HG03280 (cell line): ENCODE results near the gene SEMA5B.

Experiments
- ATAC-seq: cut with Tn5 transposase; IDR thresholded peaks from one replicate; pipeline ENCODE4 v1.9.1; 2021; ENCODE audit warnings: mild to moderate bottlenecking, moderate library complexity; ENCODE audit not compliant: unreplicated experiment

Gene SEMA5B

DNA sequence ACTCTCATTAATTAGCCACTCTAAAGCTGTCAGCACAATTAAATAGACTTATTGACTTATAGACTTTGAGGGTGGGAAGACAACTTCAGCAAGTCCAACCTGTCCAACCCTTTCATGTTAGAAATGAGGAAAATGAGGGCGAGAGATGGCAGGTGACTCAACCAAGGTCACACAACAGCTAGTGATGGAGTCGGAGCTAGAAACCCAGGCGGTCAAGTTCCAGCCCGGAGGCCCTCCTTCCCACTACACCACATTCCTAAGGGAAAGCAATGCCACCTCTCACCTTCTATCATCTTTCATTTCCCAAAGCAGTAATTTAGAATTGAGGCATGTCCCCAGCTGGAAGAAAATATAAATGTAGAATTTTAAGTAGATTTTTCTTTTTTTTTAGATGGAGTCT is 28.7 kb downstream of the SEMA5B start:
- no peak for ATAC-seq

DNA sequence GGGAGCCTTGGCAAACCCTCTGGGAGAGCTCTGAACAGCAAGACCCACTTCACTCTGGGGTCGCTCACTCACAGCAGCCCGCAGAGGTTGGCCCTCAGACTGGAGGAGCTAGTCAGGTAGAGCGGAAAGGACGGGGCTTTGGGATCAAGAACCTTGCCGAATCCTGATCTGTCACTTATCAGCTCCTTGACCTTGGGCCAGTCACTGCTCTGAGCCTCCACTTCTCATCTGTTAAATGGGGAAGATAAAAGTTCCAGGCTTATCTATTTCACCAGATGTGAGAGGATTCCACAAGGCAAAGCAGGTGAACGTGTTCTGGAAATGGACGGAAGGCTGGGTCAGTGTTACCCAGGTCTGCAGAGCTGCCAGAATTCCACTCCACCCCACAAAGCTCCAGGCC is 29.4 kb downstream of the SEMA5B start:
- ATAC-seq = no peak

DNA sequence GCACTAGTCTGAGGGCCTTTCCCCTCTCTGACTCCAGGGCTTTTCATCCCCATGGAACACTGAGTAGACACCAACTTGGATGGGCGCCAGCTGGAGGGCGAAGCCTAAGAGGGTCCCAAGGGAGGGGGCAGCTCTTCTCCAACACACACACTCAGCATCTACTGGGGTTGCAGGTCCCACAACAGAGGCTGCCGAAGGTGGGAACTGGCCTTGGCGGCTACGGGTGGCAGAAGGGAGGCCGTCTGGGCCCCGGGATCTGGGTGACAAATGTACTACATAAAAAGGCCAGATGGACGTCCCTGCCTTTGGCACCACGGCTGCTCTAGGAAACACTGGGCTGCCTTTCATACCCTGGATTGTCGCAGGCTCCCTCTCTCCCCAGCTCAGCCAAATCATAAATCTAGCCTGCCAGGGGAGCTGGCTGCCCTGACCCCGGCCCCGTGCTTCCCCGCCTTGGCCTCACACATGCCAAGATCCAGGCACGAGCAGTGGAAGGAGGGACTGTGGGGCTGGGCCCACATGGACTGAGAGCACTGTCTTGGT is 31.5 kb downstream of the SEMA5B start:
- no peak for ATAC-seq

DNA sequence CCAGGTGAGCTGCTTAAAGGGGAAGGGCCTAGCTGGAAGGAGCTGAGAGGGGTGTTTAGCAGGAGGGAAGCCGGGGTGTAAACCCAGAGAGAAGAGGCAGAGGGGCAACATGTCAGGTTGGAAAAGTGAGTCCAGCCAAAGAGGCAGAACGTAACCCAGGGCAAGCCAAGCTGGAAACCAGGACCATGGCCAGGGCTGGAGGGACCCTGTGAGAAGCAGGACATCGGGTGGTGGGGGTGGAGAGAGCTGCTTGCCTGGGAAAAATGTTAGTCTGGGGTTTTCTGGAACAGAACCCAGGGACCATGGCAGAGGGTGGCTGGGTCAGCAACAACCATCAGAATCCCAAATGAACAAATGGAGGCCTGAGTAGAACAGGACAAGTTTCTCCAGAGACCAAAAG is 32.6 kb downstream of the SEMA5B start:
- ATAC-seq = no peak

DNA sequence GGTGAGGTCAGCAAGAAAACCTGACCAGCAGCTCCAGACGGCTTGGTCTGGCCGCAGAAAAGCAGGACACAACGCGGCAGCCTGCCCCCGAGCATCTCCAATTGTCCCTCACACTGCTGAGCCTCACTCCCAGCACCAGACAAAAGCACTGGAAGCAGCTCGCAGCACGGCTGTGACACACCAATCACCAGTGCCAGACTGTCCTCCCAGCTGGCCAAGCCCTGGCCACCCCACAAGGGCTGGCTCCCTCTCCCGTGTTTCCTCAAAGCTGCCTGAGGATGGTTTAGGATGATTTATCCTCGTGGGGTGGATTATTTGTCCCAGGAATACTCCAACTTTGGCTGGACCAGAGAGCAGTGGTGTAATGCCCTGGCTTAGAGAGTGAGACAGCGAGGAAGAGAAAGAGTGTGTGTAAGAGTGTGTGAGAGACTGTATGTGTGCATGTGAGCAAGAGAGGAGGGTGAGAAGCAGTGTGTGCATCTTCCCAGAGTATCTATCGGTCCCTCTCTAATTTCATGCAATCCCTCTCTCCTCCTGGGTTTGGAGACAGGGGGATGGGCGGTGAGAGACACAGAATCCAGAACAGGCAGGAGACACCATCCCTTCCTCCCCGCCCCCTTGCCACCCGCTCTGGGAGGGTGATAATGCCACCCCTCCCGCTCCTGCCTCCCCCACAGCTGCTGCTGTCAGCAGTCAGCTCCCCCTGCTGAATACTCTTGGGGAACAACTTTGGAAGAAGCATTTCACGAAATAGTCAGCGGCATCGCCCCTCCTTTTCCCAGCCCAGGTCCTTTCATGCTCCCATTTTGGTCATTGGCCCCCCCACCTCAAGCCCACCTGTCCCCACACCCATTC is 34.2 kb downstream of the SEMA5B start:
- no peak for ATAC-seq

DNA sequence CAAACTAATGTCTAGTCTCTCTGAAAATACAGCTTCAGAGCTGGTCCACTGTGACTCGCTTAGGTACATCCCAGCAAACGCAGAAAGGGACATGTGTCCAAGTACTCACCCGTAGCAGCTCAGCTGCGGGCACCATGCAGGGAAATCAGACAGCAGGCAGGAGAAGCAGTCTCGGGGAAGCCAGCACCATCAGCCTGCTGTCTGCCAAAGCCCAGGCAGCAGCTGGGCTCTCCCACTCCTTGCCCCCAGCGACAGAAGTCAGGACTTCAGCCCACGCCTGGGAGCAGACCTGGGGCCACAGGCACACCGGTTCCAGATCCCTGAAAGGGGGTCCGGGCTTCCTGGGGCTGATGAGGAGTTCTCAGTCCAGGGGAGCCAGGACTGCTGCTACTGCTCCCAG is 34.9 kb downstream of the SEMA5B start:
- no peak for ATAC-seq

DNA sequence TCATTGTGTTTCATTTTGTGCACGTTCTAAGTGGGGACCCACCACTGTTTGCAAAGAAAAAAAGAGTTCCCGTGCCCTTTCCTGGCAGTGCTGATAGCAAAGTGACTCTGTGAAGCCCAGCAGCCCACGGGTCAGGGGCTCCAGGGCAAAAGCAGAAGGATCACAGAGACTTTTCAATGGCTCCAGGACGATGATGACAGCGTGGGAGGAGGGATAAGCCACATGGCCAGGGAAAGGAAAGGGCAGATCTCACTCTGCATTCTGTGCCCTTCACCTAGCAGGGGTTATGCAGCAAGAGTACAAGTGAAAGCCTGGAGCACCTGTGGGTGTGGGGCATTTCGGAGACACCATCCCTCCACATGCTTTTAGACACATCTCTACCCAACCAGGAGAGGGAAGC is 35.4 kb downstream of the SEMA5B start:
- no peak for ATAC-seq

DNA sequence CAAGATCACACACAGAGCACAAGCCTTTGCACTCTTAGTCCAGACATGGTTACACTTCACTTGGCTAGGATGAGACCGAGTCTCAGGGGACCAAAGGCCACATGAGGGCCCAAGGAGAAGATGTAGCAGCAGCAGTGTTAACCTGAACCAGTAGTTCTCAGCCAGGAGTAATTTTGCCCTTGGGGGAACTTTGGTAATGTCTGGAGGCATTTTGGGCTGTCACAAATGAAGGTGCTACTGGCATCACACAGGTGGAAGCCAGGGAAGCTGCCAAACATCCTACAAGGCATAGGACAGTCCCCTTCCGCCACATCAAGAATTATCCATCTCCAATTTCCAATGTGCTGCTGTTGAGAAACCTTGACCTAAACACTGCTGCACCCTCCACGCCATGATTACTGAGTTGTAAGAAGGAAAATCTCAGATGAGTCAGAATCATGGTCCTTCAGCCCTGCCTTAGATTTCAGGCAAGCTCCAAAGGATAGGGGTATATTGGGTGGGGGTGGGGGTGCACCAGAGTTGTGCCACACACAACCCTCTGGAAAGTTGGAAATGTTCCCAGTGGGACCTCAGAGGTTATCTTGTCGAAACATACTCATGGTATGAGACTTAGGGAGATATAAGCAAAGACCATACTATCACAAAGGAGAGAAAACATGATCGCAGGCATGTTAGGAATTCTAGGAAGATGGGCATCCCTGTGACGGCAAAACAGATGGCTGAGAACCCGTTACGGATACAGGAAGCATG is 36.2 kb downstream of the SEMA5B start:
- ATAC-seq = no peak

DNA sequence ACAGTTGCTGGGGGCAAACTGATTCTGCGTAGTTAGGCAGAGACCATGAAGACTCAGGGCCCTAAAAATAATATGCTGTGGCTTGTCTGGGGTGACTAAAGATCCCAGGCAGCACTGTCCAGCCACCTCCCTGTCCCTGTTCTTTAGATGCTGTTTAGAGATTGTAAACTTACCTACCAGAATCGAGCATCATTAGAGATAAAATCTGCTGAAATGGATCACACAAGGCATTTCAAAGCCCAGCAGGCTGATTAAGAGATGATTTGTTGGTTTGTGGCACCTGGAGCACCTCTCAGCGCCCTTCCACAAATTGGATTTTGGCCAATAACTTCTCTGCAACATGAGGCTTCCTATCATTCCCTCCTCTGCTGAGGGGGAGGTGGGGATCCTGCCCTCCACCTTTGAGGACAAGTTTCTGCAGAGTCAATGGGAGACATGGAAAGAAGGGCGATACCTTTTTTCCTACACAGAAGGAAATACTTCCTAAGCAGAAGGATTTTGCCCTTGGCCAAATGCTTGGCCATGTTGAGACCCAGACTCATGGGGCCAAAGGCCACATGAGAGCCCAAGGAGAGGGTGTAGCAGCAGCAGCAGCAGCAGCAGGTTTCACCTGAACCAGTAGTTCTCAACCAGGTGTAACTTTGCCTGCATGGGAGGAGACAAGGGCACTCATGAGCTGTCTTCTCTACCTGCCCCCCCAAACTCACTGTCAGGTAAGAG is 37.5 kb downstream of the SEMA5B start:
- no peak for ATAC-seq

DNA sequence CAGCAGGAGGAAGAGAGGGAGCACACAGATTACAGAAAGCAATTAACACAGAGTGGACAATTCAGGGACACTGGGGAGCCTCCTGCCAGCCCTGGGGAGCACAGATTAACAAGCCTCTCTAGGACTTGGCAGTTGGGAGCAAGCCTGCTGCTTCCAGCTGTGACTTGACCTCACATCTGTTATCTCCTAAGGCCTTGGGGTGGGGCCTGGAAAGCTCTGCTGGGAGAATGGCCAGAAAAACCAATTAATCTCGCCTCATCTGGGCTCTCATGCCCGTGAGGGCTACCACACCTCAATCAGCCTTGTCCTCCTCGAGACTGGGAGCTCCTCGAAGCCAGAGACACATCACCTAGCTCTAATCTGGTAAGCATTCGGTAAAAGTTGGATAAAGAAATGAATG is 39.1 kb downstream of the SEMA5B start:
- no peak for ATAC-seq

DNA sequence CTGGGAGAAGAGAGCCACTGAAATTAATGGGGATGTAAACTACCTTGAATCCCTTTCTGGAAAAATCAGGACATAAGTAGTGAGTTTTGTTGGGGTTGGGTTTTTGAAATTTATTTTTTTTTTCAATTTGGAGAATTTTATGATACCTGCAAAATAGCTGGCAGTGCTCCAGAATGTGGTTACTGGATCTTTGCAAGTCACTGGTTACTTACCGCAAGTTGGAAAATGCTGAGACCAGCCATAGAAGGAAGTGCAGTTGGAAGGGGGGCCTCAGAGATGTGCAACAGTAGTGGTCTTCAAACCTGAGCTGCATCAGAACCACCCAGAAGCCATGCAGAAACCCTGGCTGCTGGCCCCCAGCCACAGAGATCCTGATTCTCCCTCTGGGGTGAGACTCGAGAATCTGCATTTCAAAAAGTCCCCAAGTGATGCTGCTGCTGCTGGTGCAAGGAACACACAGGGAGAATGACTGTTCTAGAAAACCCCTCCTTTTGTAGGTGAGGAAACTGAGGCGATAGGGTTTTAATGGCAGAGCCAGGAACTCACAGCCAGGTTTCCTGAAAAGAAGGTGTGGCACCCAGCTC is 39.7 kb downstream of the SEMA5B start:
- ATAC-seq = no peak

DNA sequence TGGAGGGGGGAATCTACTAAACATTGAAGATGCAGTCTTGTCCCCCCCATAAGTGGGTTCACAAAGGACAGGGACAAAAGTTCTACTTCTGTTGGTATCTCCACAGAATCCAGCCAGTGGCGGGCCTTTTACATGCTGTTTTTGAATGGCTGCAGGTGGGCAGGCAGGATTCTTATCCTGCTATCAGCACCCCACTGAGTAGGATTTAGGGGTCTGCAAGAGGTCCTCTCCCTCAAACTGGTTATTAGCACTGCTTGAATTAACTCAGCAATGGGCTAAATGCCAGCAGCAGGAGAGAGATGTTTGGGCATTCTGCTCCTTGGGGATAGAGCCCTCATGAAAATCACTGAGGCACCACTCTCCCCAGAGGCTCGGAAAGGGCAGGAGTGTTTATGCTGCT is 40.3 kb downstream of the SEMA5B start:
- no peak for ATAC-seq

DNA sequence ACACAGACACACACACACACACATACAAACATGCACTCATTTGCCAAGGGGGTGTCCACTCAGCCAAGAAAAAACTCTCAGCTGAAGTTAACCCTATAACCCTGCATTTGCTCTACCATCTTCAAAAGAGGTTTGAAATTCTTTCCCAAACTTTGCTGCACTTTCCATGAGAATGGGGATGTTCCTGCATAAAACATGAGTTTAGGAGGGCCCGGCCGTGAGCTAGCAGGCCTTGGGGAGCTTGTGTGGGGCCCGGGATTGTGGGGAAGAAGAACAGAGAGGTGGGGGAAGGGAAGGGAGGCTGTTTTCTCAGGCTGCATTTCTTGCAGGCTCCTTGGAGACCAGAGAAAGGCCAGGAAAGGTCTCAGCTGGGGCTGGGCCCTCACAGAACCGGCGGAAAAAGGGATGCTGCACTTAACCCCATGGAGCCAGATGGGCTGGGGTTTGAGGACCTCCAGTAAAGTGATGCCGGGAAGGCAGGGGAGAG is 40.8 kb downstream of the SEMA5B start:
- no peak for ATAC-seq

DNA sequence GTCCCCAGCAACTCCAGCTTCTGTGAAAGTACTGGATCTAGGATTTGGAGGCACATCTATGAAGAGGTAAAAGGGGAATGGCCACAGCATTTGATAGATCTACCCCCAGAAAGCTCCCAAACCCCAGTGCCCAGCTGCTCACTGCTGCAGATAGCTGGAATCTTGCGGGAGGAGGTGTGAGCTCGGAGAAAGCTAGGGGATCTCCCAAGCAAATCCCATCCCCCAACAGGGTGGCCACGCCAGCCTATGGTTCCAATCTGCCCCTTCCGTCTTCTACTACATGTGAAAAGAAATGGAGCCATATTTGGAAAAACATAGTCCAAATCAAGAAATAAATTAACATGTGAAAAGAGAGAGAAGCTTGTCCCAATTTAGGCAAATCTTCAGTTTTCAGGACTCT is 42.0 kb downstream of the SEMA5B start:
- no peak for ATAC-seq

DNA sequence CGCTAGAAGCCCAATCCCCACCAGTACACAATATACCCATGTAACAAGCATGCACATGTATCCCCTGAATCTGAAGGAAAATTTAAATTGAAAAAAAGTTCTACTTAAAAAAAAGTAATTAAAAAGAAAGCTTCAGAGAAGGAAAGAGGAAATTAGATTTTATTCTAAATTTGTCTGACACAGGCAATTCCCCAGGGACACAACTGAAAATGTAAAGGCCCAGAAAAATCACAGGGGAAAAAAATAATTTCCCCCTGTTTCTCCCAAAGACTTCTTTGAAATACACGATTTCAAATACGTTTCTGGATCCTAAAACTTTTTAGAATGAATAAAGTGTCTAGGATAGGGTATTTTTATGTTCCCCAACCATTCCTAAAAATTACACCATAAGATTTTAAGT is 42.9 kb downstream of the SEMA5B start:
- ATAC-seq = no peak

DNA sequence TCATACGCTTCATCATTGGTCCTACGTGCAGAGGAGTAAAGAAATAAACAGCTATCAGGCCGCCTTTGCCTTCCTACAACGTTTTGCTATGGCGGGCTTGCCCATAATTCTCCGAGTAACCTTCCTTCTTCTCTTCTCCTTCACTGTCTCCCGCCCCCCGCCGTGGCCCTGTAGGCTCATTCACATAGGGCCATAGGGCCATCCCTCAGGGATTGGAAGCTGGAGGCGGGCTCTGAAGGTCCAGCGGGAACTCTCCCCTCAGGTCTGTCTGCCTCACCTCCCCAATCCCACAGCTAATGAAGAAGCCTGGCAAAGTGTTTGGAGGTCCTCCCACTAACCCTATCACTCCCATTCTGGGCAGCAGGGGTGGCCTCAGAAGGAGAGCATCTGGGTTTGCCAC is 43.6 kb downstream of the SEMA5B start:
- ATAC-seq = no peak

DNA sequence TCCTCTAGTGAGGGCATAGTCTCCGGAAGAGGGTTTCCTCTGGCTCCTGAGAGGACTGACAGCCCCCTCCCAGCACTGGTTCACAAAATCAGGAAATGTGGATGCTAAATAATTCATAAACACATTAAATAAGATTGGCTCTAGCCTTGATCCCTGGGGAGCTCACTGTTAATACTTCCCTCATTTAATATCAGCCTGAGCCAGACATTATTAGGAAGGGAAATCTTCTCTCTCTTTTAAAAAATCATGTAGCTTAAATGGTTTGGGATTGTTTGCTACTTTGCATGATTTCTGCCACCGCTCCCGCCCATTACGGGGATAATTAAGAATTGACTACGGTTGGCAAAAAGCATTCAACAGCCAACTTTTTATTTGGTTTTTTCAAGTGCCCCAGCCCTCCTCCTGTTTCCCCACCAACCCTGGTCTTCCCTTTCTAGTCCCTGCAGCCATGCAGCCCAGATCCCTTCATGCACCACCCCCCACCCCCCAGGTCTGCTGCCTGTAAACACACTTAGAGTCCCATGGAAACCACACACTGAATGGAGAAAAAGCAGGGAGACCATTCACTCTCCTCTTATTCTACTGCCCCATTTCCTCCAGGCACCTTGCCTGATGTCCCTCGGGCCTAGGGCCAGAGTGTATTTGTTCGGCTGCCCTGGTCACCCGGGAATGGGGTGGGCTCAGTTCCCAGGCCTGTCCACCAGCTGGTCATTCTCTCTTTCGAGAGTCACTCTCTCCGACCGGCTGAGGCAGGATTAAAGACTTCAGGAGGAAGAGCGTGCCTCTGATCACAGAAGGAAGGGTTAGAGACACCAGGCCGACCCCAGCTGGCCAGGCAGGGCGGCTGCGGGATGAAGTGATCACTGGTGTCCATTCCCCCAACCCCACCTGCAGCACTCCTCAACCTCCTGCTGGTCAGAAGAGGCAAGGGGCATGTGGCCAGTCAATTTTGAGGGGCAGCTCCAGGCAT is 45.1 kb downstream of the SEMA5B start:
- no peak for ATAC-seq

DNA sequence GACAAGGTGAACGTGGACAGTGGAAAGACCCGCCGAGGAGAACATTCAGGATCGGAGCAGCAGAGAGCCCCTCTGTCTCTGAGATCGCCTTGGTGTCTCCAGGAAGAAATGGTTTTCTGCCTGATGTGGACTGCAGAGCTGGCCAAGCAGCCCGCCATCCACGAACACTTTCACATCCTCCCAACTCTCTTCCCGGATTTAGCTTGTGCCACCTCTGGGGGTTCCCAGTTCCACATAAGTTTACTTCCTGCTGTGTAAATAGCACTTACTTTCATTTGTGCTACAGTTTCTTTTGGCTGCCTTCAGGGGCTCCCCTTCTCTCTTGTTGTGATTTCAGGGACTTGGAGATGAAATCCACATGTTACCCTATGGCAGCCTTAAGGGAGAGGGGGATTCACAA is 48.4 kb downstream of the SEMA5B start:
- no peak for ATAC-seq

DNA sequence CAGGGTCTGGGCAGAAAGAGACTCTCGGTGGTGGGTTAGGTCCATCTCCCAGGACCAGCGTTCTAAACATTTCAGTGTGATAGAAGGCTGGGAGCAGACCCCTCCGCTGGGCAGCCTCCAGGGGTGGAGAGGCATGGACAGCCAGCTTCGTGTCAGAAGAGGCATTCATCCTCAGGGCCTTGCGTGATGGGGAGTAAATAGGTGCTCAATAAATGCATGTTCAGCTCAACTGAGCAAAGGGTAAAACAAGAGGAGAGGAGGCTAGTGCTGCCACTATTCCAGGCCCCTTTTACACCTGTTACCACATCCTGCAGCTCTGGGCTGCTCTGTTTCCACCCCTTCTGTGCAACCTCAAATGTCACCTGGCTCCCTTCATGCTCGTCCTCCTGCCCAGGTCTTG is 49.0 kb downstream of the SEMA5B start:
- ATAC-seq = no peak
